ENCODE measurements around the gene TMEM255B. TPM values are rescaled to one million over a fixed set of nuclear protein-coding genes. Genes with fewer than 3 reads are reported as not detected.

TMEM255B gene
- total and polyA plus RNA-seq, 2 donors (not counting 3 experiments of a cell fraction or from before 2014, with no cell fraction given): 105 to 121 TPM

DNA sequence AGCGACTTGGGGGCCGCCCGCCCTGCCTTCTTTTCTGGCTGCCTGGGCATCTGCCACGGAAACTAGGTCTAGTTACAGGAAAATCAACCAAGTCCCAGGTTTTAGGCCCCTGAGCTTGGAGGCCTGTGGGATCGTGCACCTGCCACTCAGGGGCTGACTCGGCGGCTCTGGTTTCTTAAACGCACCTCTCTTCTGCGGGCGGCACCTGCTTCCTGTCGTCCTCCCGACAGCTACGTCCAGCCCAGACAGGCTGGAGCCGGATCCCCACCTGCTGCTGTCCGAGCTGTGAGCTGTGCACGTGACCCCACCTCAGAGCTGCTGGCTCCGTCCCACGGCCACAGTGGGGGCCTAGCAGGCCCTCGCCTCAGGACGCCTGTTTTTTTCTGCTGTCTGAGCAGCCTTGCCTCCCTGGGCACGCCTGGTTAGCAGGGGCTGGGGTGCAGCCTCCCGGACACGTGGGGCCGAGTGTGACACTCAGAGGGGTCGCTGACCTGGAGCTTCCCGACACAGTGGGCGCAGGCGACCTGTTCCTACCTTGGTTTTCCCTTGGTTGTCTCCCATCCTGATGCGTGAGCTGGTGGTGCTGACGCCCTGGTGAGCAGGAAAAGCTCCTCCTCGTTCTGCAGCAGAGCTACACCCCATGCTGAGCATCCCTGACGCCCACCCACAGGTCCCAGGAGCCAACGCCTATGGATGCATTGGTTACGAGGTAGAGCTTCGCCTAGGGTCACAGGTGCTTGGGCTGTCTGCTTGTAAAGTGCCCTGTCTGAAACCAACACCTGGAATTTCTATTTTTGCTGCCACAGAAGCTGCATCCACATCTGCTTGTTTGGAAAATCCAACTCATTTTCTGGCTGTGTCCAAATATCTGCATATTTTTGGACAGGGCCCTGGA, 17.5 kb downstream of the TMEM255B start:
- FAIRE-seq: no peak
- Histone ChIP-seq H2AFZ (ENCODE audit: low read depth, low read length) (no peak overlapping the region), H3K4me1 (ENCODE audit: control insufficient read depth, extremely low read depth, insufficient read depth, low read length) (peaks cover 34% of the 10 kb centered on the region), H3K9ac (replicated peaks; ENCODE audit: extremely low read depth, insufficient read depth, low read length) (no peak overlapping the region), H3K4me2 (ENCODE audit: insufficient read depth, low read length) (no peak overlapping the region), H3K9me3 (replicated peaks; ENCODE audit: control insufficient read depth, insufficient read depth, low read length) (no peaks in the 10 kb centered on the region), H4K20me1 (replicated peaks; ENCODE audit: control insufficient read depth, extremely low read depth, insufficient read depth, low read length) (no peaks in the 10 kb centered on the region), H3K27me3 (ENCODE audit: control insufficient read depth in 2 of 2, insufficient read depth in 2 of 2, low read length in 2 of 2) (no peaks in the 10 kb centered on the region), H3K27ac (ENCODE audit: insufficient read depth, low read depth, low read length) (no peak overlapping the region), H3K9me1 (replicated peaks; ENCODE audit: control insufficient read depth, extremely low read depth, insufficient read depth, low read length) (no peaks in the 10 kb centered on the region), H3K4me3 (replicated peaks in 1 of 3; ENCODE audit: insufficient read depth in 1 of 3, low read depth in 1 of 3, low read length in 3 of 3) (no peak overlapping the region), H3K79me2 (ENCODE audit: control insufficient read depth, insufficient read depth, low read length) (peaks cover 2% of the 10 kb centered on the region), H3K36me3 (ENCODE audit: control insufficient read depth in 2 of 2, extremely low read depth in 1 of 2, insufficient read depth in 2 of 2, low read length in 2 of 2) (no peaks in the 10 kb centered on the region)
- no TSS peak for BruUV-seq (replicated peaks)
- ChIA-PET CTCF (interaction anchor here (1.0 to 1.8 kb wide), 2 partner anchors 128 to 171 kb away, joined by 5 read pairs; no protein-coding TSS in a partner anchor), POLR2A (no interaction called here)
- DNase-seq (ENCODE audit: low read depth, low spot score): no peak
- intact Hi-C loops (cut with micrococcal nuclease) (no loop called here), dilution Hi-C loops (cut with MboI; ENCODE audit: extremely low pct_ligation_motif_present, low sequenced_read_pairs) (no loop called here)
- TF ChIP-seq EZH2 (IDR thresholded peaks at IDR 0.05; ENCODE audit: borderline replicate concordance, low read depth, low read length, severe bottlenecking): no peak
- no peak for TF ChIP-seq JUN (IDR thresholded peaks at IDR 0.05; ENCODE audit: borderline replicate concordance, insufficient read depth, insufficient read length, low read depth)
- TF ChIP-seq POLR2A (IDR thresholded peaks at IDR 0.05; ENCODE audit: low read depth, low read length): no peak
- TF ChIP-seq FOS (IDR thresholded peaks at IDR 0.05; ENCODE audit: borderline replicate concordance, insufficient read depth, low read length): no peak
- no peak for TF ChIP-seq CTCF (IDR thresholded peaks at IDR 0.05; ENCODE audit: extremely low read depth in 1 of 2, insufficient read depth in 1 of 2, low read depth in 1 of 2, low read length in 2 of 2)
- TF ChIP-seq GATA2 (IDR thresholded peaks at IDR 0.05; ENCODE audit: insufficient read depth, insufficient read length, low read depth, low read length): no peak
- no peak for TF ChIP-seq MYC (IDR thresholded peaks at IDR 0.05; ENCODE audit: low read depth, low read length)
- TF ChIP-seq MAX (IDR thresholded peaks at IDR 0.05; ENCODE audit: insufficient read depth, insufficient read length): no peak
- no peak for TF ChIP-seq POLR2AphosphoS5 (IDR thresholded peaks at IDR 0.05; ENCODE audit: insufficient read depth, low read depth, low read length)
